ENCODE measurements around the gene ZNF624.
"Not testable (repeated sequence)": the region's sequence is repeated elsewhere in the genome, so short reads cannot be mapped to it uniquely, and the experiment has no call there.

Gene ZNF624

DNA sequence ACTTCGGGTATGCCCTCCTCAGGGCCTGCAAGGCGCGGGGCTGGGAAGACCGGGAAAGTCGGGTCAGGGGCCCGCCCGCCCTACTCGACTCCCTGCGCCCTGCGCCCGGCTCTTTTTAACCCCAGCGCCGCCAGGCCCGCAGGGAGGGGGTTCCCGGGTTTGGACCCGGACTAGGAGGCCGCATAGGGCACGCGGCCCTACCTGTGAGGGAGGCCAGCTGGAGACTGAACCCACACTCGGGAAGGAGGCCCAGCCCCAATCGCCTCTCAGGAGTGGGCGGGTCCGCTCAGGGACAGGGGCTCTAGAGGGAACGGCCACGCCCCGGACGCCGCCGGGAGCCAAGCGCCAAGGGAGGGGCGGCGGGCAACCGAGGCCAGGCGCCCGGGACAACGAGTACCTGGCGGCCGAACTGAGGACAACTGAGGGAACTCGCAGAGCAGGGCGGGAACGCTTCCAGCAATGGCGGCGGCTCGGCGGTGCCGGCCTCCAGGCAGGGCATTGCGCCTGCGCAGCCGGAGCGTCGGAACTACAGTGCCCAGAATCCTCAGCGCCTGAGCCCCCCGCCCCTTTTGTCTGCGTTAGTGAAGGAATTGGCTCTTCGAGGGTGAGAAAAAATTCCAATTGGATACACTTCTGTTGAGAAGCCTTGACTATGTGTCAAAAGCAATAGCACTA lies at the start of gene ZNF624:
ZNF624 (minus strand) TSS at position 484 of the 675 bp plus-strand sequence.
- TF ChIP-seq, protein P1, sequence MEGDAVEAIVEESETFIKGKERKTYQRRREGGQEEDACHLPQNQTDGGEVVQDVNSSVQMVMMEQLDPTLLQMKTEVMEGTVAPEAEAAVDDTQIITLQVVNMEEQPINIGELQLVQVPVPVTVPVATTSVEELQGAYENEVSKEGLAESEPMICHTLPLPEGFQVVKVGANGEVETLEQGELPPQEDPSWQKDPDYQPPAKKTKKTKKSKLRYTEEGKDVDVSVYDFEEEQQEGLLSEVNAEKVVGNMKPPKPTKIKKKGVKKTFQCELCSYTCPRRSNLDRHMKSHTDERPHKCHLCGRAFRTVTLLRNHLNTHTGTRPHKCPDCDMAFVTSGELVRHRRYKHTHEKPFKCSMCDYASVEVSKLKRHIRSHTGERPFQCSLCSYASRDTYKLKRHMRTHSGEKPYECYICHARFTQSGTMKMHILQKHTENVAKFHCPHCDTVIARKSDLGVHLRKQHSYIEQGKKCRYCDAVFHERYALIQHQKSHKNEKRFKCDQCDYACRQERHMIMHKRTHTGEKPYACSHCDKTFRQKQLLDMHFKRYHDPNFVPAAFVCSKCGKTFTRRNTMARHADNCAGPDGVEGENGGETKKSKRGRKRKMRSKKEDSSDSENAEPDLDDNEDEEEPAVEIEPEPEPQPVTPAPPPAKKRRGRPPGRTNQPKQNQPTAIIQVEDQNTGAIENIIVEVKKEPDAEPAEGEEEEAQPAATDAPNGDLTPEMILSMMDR (IDR thresholded peaks at IDR 0.05; ENCODE audit: borderline replicate concordance, insufficient read depth, low read depth, low read length) = no peak
- H3K4me3 ChIP-seq (ENCODE audit: low read depth, low read length) = peak within 1 kb of the TSS; percentile 89

DNA sequence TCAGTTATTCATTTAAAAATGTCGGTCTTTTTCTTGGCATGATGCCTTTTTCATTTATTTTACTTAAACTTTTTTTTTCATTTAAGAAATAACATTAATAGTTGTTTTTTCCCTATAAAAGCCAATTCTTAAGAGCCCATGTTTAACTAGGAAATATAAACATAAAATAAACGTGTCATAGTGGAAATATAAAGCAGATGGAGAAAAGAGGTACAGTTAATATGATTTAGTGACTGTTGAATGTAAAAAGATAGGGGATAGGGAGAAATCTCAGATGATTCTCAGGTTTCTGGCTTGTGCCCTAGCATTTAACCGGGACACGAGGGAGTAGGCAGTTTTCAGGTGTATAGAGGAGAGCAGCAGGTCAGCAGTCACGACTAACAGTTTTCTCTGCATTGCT lies 44.0 kb upstream of the ZNF624 start:
- not testable (repeated sequence) for H3K4me3 ChIP-seq (ENCODE audit: low read depth, low read length)

DNA sequence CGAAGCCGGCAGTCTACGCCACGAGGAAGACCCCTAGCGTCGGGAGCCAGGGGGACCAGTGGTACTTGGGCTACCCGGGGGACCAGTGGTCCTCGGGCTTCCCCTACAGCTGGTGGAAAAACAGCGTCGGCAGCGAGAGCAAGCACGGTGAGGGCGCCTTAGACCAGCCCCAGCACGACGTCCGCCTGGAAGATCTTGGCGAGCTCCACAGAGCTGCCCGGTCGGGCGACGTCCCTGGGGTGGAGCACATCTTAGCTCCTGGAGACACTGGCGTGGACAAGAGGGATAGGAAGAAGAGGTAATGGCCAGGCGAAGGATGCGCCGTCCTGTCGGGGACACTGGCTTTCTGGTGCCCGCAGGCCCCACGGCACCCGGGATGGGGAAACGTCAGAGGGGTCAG lies 36.8 kb upstream of the ZNF624 start:
- H3K4me3 ChIP-seq (ENCODE audit: low read depth, low read length) = not testable (repeated sequence)

DNA sequence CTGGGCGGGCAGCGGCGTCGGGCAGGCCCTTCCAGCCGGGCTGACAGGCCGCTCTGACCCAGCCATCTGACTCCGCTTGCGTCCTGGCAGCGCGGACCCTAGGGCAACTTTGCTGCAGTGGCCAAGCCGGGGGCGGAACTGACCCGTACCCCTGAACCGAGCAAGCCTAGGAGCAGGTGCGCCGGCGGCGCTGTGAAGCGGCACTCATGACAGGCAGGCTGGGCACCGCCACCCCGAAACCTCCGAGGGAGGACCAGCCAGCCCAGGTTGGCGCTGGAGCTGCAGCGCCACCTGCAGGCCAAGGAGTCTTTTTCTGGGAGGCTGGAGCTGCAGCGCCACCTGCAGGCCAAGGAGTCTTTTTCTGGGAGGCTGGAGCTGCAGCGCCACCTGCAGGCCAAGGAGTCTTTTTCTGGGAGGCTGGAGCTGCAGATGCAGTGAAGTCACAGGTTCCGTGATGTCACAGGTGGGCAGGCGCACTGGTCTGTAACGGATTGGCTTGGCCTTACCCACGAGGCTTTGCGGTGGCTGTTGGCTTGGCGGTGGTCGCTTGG lies 36.2 kb upstream of the ZNF624 start, which contains the start of gene CCDC144A:
CCDC144A (plus strand) TSS at position 511 of the 551 bp plus-strand sequence. CDS start 160 bp downstream, outside the sequence.
- TF ChIP-seq, protein P1 (IDR thresholded peaks at IDR 0.05; ENCODE audit: borderline replicate concordance, insufficient read depth, low read depth, low read length) = peak; percentile 74
- H3K4me3 ChIP-seq (ENCODE audit: low read depth, low read length) = peak within 1 kb of the TSS; percentile 16

DNA sequence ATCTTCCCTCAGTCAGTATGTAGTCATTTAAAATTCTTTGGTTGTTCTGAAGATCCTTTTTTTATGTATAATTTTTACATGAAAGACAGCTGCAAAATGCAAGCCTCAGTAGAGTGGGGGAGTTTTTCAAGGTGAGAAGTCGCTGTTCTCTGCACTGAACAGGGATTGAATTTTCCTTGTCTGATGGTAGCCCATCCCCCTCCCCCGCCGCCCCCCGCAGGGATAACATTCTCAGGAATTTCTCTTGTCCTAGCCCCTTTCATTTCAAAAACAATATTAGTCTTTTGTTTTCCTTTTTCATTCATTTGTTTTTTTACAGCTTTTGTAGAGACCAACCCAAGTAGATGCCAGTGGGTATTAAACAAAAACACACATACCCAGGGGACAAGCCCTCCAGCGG lies 33.5 kb upstream of the ZNF624 start:
- not testable (repeated sequence) for H3K4me3 ChIP-seq (ENCODE audit: low read depth, low read length)

DNA sequence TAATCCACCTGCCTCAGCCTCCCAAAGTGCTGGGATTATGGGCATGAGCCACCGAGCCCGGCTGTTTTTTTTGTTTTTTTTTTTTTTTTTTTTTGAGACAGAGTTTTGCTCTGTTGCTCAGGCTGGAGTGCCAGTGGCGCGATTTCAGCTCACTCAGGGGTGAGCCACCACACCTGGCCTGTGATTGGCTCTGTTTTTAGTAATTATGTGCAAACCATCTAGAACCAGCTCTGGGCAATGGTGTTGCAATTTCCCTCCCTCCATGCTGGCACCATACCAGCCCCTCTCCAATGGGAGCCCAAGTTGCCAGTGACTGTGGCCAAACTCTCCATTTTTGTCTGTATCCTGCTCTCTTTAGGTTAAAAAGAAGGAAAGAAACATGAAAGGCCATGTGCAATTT lies 32.4 kb upstream of the ZNF624 start:
- not testable (repeated sequence) for H3K4me3 ChIP-seq (ENCODE audit: low read depth, low read length)

DNA sequence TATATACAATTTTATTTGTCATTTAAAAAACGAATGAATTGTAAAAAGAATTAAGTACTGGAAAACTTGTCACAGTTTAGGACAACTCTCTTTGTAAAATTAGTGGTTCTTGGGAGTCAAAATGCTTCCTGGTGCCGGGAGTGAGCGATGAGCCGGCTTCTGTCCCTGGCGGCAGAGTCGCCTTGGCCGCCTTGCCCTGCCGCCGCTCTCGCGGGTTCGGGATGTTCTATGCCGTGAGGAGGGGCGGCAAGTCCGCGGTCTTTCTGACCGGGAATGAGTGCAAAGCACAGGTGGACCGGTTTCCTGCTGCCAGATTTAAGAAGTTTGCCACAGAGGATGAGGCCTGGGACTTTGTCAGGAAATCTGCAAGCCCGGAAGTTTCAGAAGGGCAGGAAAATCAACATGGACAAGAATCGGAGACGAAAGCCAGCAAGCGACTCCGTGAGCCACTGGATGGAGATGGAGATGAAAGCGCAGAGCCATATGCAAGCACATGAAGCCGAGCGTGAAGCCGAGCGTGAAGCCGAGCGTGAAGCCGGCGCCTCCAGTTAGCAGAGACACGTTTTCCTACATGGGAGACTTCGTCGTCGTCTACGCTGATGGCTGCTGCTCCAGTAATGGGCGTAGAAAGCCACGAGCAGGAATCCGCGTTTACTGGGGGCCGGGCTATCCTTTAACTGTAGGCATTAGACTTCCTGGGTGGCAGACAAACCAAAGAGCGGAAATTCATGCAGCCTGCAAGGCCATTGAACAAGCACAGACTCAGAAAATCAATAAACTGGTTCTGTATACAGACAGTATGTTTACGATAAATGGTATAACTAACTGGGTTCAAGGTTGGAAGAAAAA lies 29.9 kb upstream of the ZNF624 start:
- not testable (repeated sequence) for H3K4me3 ChIP-seq (ENCODE audit: low read depth, low read length)

DNA sequence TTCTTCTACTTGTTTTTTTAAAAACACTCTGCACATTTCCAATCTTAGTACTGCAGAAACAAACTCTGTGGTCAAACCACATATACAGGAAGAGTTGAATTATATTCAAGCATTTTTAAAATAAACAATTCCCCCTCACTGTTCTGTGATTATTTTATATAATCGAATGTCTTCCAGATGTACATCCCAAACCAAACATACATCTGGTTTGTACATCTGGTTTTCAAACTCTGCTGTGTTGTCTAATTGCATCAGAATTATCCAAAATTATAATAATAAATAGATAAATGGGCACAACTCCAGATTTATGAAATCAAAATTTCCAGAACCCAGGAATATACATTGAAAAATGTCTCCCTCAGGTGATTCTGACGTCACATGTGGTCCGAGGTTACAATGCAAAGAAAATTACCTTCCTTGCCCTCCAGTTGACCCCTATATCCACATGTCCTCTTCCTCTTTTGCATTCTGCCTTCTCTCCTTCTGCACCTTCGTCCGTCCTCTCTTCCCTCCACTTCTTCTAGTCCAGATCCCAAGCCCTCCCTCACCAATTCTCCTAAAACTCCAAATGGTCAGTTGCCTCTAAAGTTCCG lies 23.1 kb upstream of the ZNF624 start:
- H3K4me3 ChIP-seq (ENCODE audit: low read depth, low read length) = no peak overlapping the region
- TF ChIP-seq, protein P1 (IDR thresholded peaks at IDR 0.05; ENCODE audit: borderline replicate concordance, insufficient read depth, low read depth, low read length) = no peak

DNA sequence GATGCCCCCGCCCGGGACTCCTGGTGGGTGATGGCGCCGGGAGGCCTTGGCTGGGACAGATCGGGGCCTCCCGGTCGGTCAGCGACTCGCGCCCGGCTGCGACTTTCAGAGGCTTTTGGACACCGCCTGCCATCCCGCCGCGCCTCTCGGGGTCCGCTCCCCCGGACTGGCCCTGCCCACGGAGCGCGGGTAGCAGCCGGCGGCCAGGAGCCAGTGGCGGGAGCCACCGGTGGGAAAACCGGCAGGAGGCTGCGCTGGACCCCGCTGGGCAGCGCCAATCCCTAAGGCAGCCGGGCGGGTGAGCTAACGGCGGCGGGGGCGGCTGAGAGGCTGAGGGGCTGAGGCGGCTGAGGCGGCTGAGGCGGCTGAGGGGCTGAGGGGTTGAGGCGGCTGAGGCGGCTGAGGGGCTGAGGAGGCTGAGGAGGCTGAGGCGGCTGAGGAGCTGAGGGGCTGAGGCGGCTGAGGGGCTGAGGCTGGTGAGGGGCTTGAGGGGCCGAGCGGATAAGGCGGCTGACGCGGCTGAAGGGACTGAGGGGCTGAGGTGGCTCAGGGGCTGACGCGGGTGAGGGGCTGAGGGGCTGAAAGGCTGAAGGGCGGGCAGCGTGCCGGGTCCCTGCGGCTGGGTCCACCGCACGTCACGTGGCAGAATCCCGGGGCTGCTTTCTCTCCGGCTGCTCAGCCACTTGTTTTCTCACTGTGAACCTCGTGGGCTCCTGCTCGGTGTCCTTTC lies 13.4 kb upstream of the ZNF624 start:
- not testable (repeated sequence) for H3K4me3 ChIP-seq (ENCODE audit: low read depth, low read length)

DNA sequence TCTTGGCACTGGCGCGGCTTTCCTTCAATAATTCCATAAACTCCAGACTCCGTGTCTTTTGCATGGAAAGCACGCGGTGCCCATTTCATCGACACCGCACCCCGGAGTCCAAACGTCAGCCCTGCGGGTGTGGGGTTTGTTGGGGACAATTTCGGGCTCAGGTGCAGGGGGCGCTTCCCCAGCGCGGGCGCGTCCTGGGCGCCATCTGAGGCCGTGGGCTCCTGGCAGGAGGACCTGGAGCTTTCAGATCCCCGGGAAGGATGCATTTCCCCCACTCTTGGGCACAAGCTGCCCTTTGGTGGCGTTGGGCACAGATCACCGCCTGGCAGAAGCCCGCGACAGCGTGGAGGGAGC lies 12.9 kb upstream of the ZNF624 start:
- not testable (repeated sequence) for H3K4me3 ChIP-seq (ENCODE audit: low read depth, low read length)

Measured in GM12875 (cell line).